ENCODE results near the gene INAFM1. TPM values are rescaled to one million over a fixed set of nuclear protein-coding genes. Genes with fewer than 3 reads are reported as not detected.
"Not testable (repeated sequence)": the region's sequence is repeated elsewhere in the genome, so short reads cannot be mapped to it uniquely, and the experiment has no call there.

The INAFM1 gene
- total RNA-seq, 1 experiment from 2014 or later, result 5.1 TPM

DNA sequence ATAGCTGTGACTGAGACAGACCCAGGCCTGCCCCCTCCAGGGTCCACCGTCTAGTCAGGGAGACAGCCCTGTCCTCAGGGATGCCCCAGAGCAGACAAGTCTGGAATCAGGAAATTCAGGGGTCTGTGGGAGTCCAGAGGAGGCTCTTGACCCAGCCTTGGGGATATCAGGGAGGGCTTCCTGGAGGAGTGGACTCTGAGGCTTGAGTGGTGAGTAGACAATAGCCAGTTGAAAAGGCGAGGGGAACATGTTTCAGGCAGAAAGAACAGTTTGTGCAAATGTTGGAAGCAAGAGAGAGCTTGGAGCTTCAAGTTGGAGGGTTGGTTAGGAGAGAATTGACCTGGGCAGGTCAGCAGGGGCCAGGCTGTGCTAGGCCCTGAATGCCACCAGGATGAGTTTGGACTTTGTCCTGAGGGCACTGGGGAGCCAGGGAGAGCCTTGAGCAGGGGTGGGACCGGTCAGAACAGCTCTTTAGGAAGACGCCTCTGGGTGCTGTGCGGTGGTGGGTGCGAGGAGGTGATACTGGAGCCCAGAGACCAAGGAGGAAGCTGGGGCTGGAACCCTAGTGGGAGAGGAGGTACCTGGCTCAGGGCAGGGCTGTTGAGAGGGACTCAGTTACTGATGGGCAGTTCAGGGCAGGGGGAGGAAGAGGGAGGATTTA is 15.7 kb upstream of the INAFM1 start:
- peaks cover 12% of the 10 kb centered on the region for H3K4me1 ChIP-seq (ENCODE audit: insufficient read depth, low read length)
- H3K4me2 ChIP-seq (ENCODE audit: low read length), result no peak overlapping the region
- no peaks in the 10 kb centered on the region for H3K27me3 ChIP-seq (ENCODE audit: low read length)
- H3K27ac ChIP-seq (ENCODE audit: low read length), result no peak overlapping the region
- no peak for ATAC-seq
- peaks cover 1% of the 10 kb centered on the region for H3F3A ChIP-seq (ENCODE audit: low read length, unreplicated experiment)
- TF ChIP-seq EZH2 (IDR thresholded peaks at IDR 0.05; ENCODE audit: low read length, unreplicated experiment) (no peak), CTCF (conservative IDR thresholded peaks at IDR 0.05; ENCODE audit: low read depth, low read length) (no peak), EZH2phosphoT487 (IDR thresholded peaks at IDR 0.05; ENCODE audit: borderline replicate concordance, low read length) (no peak)
- no peak for DNase-seq
- no peaks in the 10 kb centered on the region for H3K9me2 ChIP-seq (replicated peaks; ENCODE audit: low read length)
- H3K9me3 ChIP-seq (ENCODE audit: low read length), result no peaks in the 10 kb centered on the region
- no peaks in the 10 kb centered on the region for H4K20me1 ChIP-seq (ENCODE audit: low read length)
- ChIA-PET CTCF (no interaction called here), POLR2A (ENCODE audit: unreplicated experiment) (no interaction called here)
- H2AFZ ChIP-seq (ENCODE audit: low read length), result no peak overlapping the region
- intact Hi-C loops (cut with micrococcal nuclease), result loop anchor here (10.0 kb wide), 1 partner anchor 404 kb away; the partner anchor contains the start of gene AP2S1
- H3K79me2 ChIP-seq (ENCODE audit: low read length), result peaks cover 10% of the 10 kb centered on the region
- BruUV-seq (replicated peaks), result no TSS peak
- H3K9ac ChIP-seq (ENCODE audit: low read length), result no peak overlapping the region
- H3K36me3 ChIP-seq (ENCODE audit: low read depth, low read length), result peaks cover 3% of the 10 kb centered on the region; the same call in 1 of the 2 replicates
- no peak overlapping the region for H3K4me3 ChIP-seq (ENCODE audit: low read length)

GRCh38 chr19:47260476-47260875 is 14.2 kb upstream of the INAFM1 start:
- POLR2A ChIA-PET (ENCODE audit: unreplicated experiment), result no interaction called here
- Histone ChIP-seq H3K9ac (ENCODE audit: low read length) (no peak overlapping the region), H3K79me2 (ENCODE audit: low read length) (peaks cover 10% of the 10 kb centered on the region)

DNA sequence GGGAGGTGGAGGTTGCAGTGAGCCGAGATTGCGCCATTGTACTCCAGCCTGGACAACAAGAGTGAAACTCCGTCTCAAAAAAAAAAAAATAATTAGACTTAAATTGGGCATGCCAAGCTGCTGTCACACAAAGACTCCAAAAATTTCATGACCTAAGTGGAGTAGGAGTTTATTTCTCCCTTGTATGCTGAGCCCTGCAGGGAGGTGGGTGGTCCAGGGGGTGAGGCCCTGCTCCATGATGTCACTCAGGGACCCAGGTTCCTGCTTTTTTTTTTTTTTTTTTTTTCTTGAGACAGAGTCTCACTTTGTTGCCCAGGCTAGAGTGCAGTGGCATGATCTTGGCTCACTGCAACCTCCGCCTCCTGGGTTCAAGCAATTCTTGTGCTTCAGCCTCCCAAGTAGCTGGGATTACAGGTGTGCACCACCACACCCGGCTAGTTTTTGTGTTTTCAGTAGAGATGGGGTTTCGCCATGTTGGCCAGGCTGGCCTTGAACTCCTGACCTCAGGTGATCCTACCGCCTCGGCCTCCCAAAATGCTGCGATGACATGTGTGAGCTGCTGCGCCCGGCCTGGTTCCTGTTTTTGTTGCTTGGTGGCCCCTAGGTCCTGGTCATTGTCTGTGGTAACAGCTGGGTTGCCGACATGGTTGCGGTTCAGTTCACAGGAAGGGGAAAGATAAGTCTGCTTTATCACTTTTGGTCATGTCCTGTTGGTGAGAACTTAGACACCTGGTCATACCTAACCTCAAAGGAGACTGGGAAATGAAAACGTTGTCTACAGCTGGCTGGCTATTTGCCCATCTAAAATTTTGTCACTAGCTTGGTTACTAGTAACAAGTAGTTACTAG is 12.5 kb upstream of the INAFM1 start:
- H3K27me3 ChIP-seq (ENCODE audit: low read length); BruUV-seq (replicated peaks); intact Hi-C loops (cut with micrococcal nuclease); CTCF ChIA-PET; H3K4me2 ChIP-seq (ENCODE audit: low read length); H3K9ac ChIP-seq (ENCODE audit: low read length); H3K9me2 ChIP-seq (replicated peaks; ENCODE audit: low read length); H2AFZ ChIP-seq (ENCODE audit: low read length); ATAC-seq; H3K36me3 ChIP-seq (ENCODE audit: low read depth, low read length); H3K79me2 ChIP-seq (ENCODE audit: low read length); POLR2A ChIA-PET (ENCODE audit: unreplicated experiment); H4K20me1 ChIP-seq (ENCODE audit: low read length); H3K9me3 ChIP-seq (ENCODE audit: low read length); H3K4me1 ChIP-seq (ENCODE audit: insufficient read depth, low read length); H3K4me3 ChIP-seq (ENCODE audit: low read length); H3F3A ChIP-seq (ENCODE audit: low read length, unreplicated experiment); H3K27ac ChIP-seq (ENCODE audit: low read length); DNase-seq: not testable (repeated sequence)

More at GRCh38 chr19:47260476-47260875, 14.2 kb upstream of the INAFM1 start:
- Histone ChIP-seq H3K4me1 (ENCODE audit: insufficient read depth, low read length) (peaks cover 10% of the 10 kb centered on the region), H3K27me3 (ENCODE audit: low read length) (no peaks in the 10 kb centered on the region), H2AFZ (ENCODE audit: low read length) (no peak overlapping the region), H4K20me1 (ENCODE audit: low read length) (no peaks in the 10 kb centered on the region), H3K36me3 (ENCODE audit: low read depth, low read length) (peaks cover 3% of the 10 kb centered on the region; the same call in 1 of the 2 replicates), H3K9me2 (replicated peaks; ENCODE audit: low read length) (no peaks in the 10 kb centered on the region), H3K9me3 (ENCODE audit: low read length) (no peaks in the 10 kb centered on the region), H3K4me2 (ENCODE audit: low read length) (no peak overlapping the region), H3K4me3 (ENCODE audit: low read length) (no peak overlapping the region), H3F3A (ENCODE audit: low read length, unreplicated experiment) (no peaks in the 10 kb centered on the region), H3K27ac (ENCODE audit: low read length) (no peak overlapping the region)
- no TSS peak for BruUV-seq (replicated peaks)
- CTCF ChIA-PET, result no interaction called here
- intact Hi-C loops (cut with micrococcal nuclease), result no loop called here
- ATAC-seq, result no peak
- no peak for TF ChIP-seq EZH2 (IDR thresholded peaks at IDR 0.05; ENCODE audit: low read length, unreplicated experiment)
- TF ChIP-seq EZH2phosphoT487 (IDR thresholded peaks at IDR 0.05; ENCODE audit: borderline replicate concordance, low read length), result no peak
- no peak for TF ChIP-seq CTCF (conservative IDR thresholded peaks at IDR 0.05; ENCODE audit: low read depth, low read length)
- DNase-seq, result no peak
